Measurements from ENCODE around the gene SMS. TPM values are rescaled to one million over a fixed set of nuclear protein-coding genes. Genes with fewer than 3 reads are reported as not detected.

Gene SMS
- polyA plus RNA-seq, 1 donor (not counting 4 experiments of a cell fraction or from before 2014, with no cell fraction given), result 142 TPM

- Histone ChIP-seq H3K36me3 (ENCODE audit: control insufficient read depth in 2 of 2, extremely low read depth in 1 of 2, insufficient read depth in 2 of 2, low read length in 2 of 2) (no peaks in the 10 kb centered on the region), H3K27me3 (ENCODE audit: control insufficient read depth, extremely low read depth, insufficient read depth, low read length) (no peaks in the 10 kb centered on the region), H2AFZ (ENCODE audit: control insufficient read depth, low read length) (no peak overlapping the region), H3K27ac (ENCODE audit: control insufficient read depth, insufficient read depth, low read length) (no peak overlapping the region), H3K4me3 (ENCODE audit: control insufficient read depth in 2 of 3, extremely low read depth in 1 of 3, insufficient read depth in 2 of 3, low read depth in 1 of 3, low read length in 3 of 3) (no peak overlapping the region), H3K79me2 (ENCODE audit: control insufficient read depth, insufficient read depth, low read length) (no peaks in the 10 kb centered on the region), H3K9me1 (ENCODE audit: control insufficient read depth, extremely low read depth, insufficient read depth, low read length) (no peaks in the 10 kb centered on the region), H3K4me2 (ENCODE audit: control insufficient read depth, extremely low read depth, insufficient read depth, low read depth, low read length) (no peak overlapping the region), H4K20me1 (ENCODE audit: control insufficient read depth, extremely low read depth, insufficient read depth, low read length) (no peaks in the 10 kb centered on the region), H3K4me1 (ENCODE audit: control insufficient read depth, extremely low read depth, insufficient read depth, low read length) (peaks cover 3% of the 10 kb centered on the region), H3K9me3 (ENCODE audit: control insufficient read depth, low read depth, low read length) (no peaks in the 10 kb centered on the region), H3K9ac (ENCODE audit: control insufficient read depth, extremely low read depth, insufficient read depth, low read length) (no peak overlapping the region)
- FAIRE-seq (no peak), DNase-seq (ENCODE audit: low read depth, low spot score) (no peak)
- TF ChIP-seq, protein P1, sequence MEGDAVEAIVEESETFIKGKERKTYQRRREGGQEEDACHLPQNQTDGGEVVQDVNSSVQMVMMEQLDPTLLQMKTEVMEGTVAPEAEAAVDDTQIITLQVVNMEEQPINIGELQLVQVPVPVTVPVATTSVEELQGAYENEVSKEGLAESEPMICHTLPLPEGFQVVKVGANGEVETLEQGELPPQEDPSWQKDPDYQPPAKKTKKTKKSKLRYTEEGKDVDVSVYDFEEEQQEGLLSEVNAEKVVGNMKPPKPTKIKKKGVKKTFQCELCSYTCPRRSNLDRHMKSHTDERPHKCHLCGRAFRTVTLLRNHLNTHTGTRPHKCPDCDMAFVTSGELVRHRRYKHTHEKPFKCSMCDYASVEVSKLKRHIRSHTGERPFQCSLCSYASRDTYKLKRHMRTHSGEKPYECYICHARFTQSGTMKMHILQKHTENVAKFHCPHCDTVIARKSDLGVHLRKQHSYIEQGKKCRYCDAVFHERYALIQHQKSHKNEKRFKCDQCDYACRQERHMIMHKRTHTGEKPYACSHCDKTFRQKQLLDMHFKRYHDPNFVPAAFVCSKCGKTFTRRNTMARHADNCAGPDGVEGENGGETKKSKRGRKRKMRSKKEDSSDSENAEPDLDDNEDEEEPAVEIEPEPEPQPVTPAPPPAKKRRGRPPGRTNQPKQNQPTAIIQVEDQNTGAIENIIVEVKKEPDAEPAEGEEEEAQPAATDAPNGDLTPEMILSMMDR (optimal IDR thresholded peaks at IDR 0.05 in 1 of 3, IDR thresholded peaks at IDR 0.05 in 1 of 3, conservative IDR thresholded peaks at IDR 0.05 in 1 of 3; ENCODE audit: extremely low read depth in 1 of 3, insufficient read depth in 2 of 3, low read length in 3 of 3), result no peak
- no peak for TF ChIP-seq EZH2 (IDR thresholded peaks at IDR 0.05; ENCODE audit: low read length)
- dilution Hi-C loops (cut with MboI; ENCODE audit: extremely low pct_ligation_motif_present, low sequenced_read_pairs), result no loop called here
Observed at GRCh38 chrX:21912989-21913388, 27.5 kb upstream of the SMS start.

- Histone ChIP-seq H3K4me1 (ENCODE audit: control insufficient read depth, extremely low read depth, insufficient read depth, low read length) (peaks cover 24% of the 10 kb centered on the region), H3K9me3 (ENCODE audit: control insufficient read depth, low read depth, low read length) (no peaks in the 10 kb centered on the region), H3K9ac (ENCODE audit: control insufficient read depth, extremely low read depth, insufficient read depth, low read length) (peak overlapping the region; percentile 36), H3K36me3 (ENCODE audit: control insufficient read depth in 2 of 2, extremely low read depth in 1 of 2, insufficient read depth in 2 of 2, low read length in 2 of 2) (no peaks in the 10 kb centered on the region), H3K27me3 (ENCODE audit: control insufficient read depth, extremely low read depth, insufficient read depth, low read length) (no peaks in the 10 kb centered on the region), H2AFZ (ENCODE audit: control insufficient read depth, low read length) (no peak overlapping the region), H3K27ac (ENCODE audit: control insufficient read depth, insufficient read depth, low read length) (peak overlapping the region; percentile 89), H3K9me1 (ENCODE audit: control insufficient read depth, extremely low read depth, insufficient read depth, low read length) (no peaks in the 10 kb centered on the region), H3K4me2 (ENCODE audit: control insufficient read depth, extremely low read depth, insufficient read depth, low read depth, low read length) (peak overlapping the region; percentile 82), H3K4me3 (ENCODE audit: control insufficient read depth in 2 of 3, extremely low read depth in 1 of 3, insufficient read depth in 2 of 3, low read depth in 1 of 3, low read length in 3 of 3) (peak overlapping the region in 1 of 3 experiments; percentile 1), H4K20me1 (ENCODE audit: control insufficient read depth, extremely low read depth, insufficient read depth, low read length) (no peaks in the 10 kb centered on the region), H3K79me2 (ENCODE audit: control insufficient read depth, insufficient read depth, low read length) (no peaks in the 10 kb centered on the region)
- TF ChIP-seq, protein P1 (optimal IDR thresholded peaks at IDR 0.05 in 1 of 3, IDR thresholded peaks at IDR 0.05 in 1 of 3, conservative IDR thresholded peaks at IDR 0.05 in 1 of 3; ENCODE audit: extremely low read depth in 1 of 3, insufficient read depth in 2 of 3, low read length in 3 of 3), result no peak
- no peak for TF ChIP-seq EZH2 (IDR thresholded peaks at IDR 0.05; ENCODE audit: low read length)
- FAIRE-seq, result no peak
- dilution Hi-C loops (cut with MboI; ENCODE audit: extremely low pct_ligation_motif_present, low sequenced_read_pairs), result no loop called here
- no peak for DNase-seq (ENCODE audit: low read depth, low spot score)
Observed at GRCh38 chrX:21926116-21926515, 14.4 kb upstream of the SMS start.
